Measurements from ENCODE around the gene NFS1.

- TF ChIP-seq CTCF (conservative IDR thresholded peaks at IDR 0.05; ENCODE audit: low read depth, low read length): peak; percentile 82
- TF ChIP-seq EZH2 (IDR thresholded peaks at IDR 0.05; ENCODE audit: low read length, unreplicated experiment): no peak
- TF ChIP-seq EZH2phosphoT487 (IDR thresholded peaks at IDR 0.05; ENCODE audit: borderline replicate concordance, low read length): no peak
These were observed 79.7 kb downstream of the NFS1 start for GRCh38 chr20:35619196-35620095.

Measured in PC-3 (cell line).